A172 (cell line): Measurements from ENCODE around the gene DGCR2. TPM values are rescaled to one million over a fixed set of nuclear protein-coding genes. Genes with fewer than 3 reads are reported as not detected.

Experiments
- DNase-seq: peaks from one replicate; pipeline ENCODE4 v3.0.0-alpha.2; 2015; ENCODE audit warnings: low spot score
- total RNA-seq: library from RNA; depleted of rRNA; stranded (reverse); fragments of >200 nt; shearing (Covaris generic); gene quantifications from 2 replicates; pipeline ENCODE4 v1.2.3, GENCODE V29; 2014

Gene DGCR2
- total RNA-seq, 1 experiment from 2014 or later, result 15.6 TPM

GRCh38 chr22:19146215-19146968 is 24.2 kb upstream of the DGCR2 start:
- no peak for DNase-seq

GRCh38 chr22:19143967-19144400 is 21.8 kb upstream of the DGCR2 start:
- DNase-seq, result no peak

- no peak for DNase-seq
Measured at GRCh38 chr22:19143212-19143611, 21.0 kb upstream of the DGCR2 start.

- no peak for DNase-seq
Measured at GRCh38 chr22:19142394-19142793, 20.2 kb upstream of the DGCR2 start.

- no peak for DNase-seq
Measured at GRCh38 chr22:19139974-19140373, 17.8 kb upstream of the DGCR2 start.

GRCh38 chr22:19139001-19139356 is 16.8 kb upstream of the DGCR2 start:
- no peak for DNase-seq

- no peak for DNase-seq
Measured at GRCh38 chr22:19138217-19139000, 16.2 kb upstream of the DGCR2 start.

- no peak for DNase-seq
Measured at GRCh38 chr22:19137384-19138216, 15.4 kb upstream of the DGCR2 start.

- no peak for DNase-seq
Measured at GRCh38 chr22:19136915-19137314, 14.7 kb upstream of the DGCR2 start.

- no peak for DNase-seq
Measured at GRCh38 chr22:19134874-19135273, 12.7 kb upstream of the DGCR2 start.

- no peak for DNase-seq
Measured at GRCh38 chr22:19134176-19134831, 12.1 kb upstream of the DGCR2 start.

GRCh38 chr22:19133561-19133960 is 11.3 kb upstream of the DGCR2 start:
- DNase-seq, result no peak

GRCh38 chr22:19132693-19133400 is 10.6 kb upstream of the DGCR2 start:
- DNase-seq, result no peak

- DNase-seq, result no peak
Measured at GRCh38 chr22:19132153-19132552, 9.9 kb upstream of the DGCR2 start.

- DNase-seq, result no peak
Measured at GRCh38 chr22:19131685-19132015, 9.4 kb upstream of the DGCR2 start.

GRCh38 chr22:19130959-19131684 is 8.9 kb upstream of the DGCR2 start, which contains the start of gene TSSK2:
Gene TSSK2 (plus strand): TSS chr22:19131308. CDS start chr22:19131400, 92 bp downstream.
- no peak for DNase-seq

- no peak for DNase-seq
Measured at GRCh38 chr22:19129871-19130270, 7.7 kb upstream of the DGCR2 start.

- DNase-seq, result no peak
Measured at GRCh38 chr22:19128946-19129727, 6.9 kb upstream of the DGCR2 start.

- DNase-seq, result no peak
Measured at GRCh38 chr22:19128009-19128401, 5.8 kb upstream of the DGCR2 start.
